22Rv1 (cell line): ENCODE results near the gene GPR89B.
"Not testable (repeated sequence)": the region's sequence is repeated elsewhere in the genome, so short reads cannot be mapped to it uniquely, and the experiment has no call there.

Source experiments
- H3K27ac ChIP-seq: fragments of 450-650 bp; 2 replicates; pipeline ENCODE4 v1.5.1; 2017
- ZFX ChIP-seq: fragments of 450-650 bp; IDR thresholded peaks from 2 replicates; pipeline ENCODE4 v1.6.1; 2017; ENCODE audit warnings: antibody characterized with exemption, borderline replicate concordance
- TF ChIP-seq, protein P1 (sequence below): fragments of 450-650 bp; IDR thresholded peaks from 2 replicates; pipeline ENCODE4 v1.5.1; 2017; ENCODE audit warnings: mild to moderate bottlenecking

GPR89B gene

DNA sequence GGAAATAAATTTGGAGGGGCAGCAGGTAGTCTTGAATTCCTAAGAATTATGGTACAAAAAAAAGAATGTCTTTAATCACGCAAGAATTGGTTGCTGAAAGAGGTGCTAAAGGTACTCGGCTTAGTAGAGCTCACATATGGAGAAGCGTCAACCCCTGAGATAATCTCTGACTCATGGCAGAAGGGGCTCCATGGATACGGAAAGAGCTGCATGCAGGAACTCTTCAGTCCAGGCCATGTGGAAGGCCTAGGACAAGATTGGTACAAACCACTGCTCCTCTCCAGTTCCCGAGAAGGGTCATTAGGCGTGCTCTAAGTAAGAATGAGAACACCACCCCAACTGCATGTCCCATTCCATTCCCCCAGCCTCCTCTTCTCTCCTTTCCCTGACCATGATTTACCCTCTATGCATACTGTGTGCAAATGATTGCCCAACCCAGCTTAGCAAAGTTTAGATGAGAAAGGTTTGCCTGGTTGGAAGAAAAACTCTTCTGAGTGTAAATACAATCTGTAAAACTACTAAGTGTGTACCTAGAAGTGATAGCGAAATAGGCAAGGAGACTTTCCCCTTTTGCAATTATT lies 14.8 kb upstream of the GPR89B start:
- no peak overlapping the region for H3K27ac ChIP-seq
- TF ChIP-seq, protein P1, sequence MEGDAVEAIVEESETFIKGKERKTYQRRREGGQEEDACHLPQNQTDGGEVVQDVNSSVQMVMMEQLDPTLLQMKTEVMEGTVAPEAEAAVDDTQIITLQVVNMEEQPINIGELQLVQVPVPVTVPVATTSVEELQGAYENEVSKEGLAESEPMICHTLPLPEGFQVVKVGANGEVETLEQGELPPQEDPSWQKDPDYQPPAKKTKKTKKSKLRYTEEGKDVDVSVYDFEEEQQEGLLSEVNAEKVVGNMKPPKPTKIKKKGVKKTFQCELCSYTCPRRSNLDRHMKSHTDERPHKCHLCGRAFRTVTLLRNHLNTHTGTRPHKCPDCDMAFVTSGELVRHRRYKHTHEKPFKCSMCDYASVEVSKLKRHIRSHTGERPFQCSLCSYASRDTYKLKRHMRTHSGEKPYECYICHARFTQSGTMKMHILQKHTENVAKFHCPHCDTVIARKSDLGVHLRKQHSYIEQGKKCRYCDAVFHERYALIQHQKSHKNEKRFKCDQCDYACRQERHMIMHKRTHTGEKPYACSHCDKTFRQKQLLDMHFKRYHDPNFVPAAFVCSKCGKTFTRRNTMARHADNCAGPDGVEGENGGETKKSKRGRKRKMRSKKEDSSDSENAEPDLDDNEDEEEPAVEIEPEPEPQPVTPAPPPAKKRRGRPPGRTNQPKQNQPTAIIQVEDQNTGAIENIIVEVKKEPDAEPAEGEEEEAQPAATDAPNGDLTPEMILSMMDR: no peak
- no peak for TF ChIP-seq ZFX

DNA sequence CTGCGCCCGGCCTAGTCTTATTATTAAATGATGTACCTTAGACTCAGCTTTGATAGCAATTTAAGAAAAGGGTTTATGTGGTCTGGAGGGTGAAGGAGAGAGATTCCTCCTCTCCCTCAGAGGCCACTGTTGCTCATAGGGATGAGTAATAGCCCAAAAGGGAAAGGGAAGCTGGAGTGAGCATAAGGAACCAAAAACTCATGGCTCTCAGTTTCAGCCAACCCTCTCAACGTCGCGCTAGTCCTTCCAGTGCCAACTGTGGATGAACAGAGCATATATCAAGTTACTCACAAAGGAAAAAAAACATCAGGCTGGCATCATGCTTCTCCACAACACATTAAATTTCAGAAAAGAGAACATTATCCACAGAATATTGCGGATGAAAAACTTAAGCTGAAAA lies 8.3 kb upstream of the GPR89B start:
- H3K27ac ChIP-seq: no peak overlapping the region
- TF ChIP-seq, protein P1: no peak
- TF ChIP-seq ZFX: no peak

DNA sequence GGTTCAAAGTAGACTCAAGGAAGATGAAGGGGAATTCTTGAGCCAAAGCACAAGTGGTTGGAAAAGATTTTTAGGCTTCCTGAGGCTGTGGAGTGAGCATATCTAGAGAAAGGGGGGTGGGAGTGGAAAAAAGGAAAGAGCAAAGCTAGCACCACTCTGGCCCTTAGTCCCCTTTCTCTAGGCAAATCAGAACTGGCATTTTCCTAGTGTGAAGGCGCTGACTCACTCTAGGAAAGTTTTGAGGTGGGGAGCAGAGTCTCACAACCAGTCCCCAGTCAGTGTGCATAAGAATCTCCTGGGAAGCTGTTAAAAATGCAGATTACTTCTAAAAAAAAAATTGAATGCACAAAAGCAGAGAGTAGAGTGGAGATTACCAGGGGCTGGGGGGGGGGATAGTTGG lies 3.4 kb upstream of the GPR89B start:
- no peak for TF ChIP-seq ZFX
- TF ChIP-seq, protein P1: no peak
- no peak overlapping the region for H3K27ac ChIP-seq

DNA sequence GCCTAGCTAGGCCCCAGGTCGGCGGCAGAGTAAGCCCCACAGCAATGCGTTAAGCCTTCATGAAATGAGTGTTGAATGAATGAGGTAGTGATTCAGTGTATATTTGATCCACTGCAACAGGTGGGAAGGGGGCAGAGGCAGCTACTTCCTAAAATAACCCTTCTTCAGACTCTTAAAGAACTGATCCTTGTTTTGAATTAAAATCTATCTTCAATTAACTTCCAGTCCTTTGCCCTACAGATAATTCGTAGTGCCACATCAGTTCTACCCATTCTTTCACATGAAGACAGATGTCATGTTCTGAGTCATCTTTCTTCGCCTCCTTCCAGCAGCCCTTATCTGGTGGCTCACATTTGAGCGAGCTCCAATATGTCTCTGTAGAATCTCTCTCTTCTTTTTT lies 1.0 kb upstream of the GPR89B start:
- H3K27ac ChIP-seq: not testable (repeated sequence)

DNA sequence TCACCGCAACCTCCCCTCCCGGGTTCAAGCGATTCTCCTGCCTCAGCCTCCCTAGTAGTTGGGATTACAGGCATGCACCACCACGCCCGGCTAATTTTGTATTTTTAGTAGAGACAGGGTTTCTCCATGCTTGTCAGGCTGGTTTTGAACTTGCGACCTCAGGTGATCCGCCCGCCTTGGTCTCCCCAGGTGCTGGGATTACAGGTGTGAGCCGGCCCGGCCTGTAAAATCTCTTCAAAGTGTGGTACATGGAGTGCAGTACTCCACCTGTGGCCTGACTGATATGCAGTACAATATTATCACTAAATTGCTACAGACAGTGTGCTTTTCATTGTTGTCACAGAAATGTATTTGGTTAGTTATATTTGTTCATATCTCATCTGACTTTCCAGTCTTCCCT lies 531 bp upstream of the GPR89B start:
- not testable (repeated sequence) for H3K27ac ChIP-seq

DNA sequence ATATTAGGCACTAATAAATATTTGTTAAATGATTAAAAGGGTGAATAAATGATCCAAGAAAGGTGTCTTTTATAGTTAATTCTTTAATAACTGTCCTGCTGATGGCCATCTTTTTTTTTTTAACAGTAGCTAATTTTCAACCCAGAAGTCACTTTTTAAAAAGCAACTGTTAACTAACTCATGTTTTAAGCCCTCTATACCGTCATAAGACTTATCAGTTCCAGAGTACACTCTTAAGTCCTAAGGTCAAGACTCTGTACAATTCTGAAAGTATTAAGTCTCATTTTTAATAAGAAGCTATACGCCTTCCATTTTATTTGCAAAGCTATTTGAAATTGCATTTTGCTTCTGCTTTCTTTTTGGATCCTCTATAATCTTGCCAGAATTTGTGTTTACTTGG lies 2.9 kb downstream of the GPR89B start:
- H3K27ac ChIP-seq: not testable (repeated sequence)

DNA sequence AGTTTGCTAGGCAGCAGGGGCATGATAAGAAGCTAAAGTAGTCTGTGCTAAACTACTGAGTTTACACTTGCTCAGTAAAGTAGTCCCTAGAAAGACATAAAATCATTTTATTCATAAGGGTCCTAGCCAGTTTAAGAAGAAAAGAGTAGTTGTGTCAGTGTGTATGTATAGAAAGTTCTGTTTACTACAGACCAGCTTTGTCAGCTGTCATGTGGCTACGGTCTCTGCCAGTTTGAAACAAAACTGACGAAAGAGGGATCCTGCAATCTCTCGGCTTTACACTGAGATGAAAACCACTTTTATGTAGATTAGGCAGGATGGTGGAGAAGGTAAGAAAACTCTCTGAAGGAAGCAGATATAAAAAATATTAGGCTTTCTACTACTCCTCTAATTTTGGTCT lies 7.1 kb downstream of the GPR89B start:
- H3K27ac ChIP-seq: not testable (repeated sequence)

DNA sequence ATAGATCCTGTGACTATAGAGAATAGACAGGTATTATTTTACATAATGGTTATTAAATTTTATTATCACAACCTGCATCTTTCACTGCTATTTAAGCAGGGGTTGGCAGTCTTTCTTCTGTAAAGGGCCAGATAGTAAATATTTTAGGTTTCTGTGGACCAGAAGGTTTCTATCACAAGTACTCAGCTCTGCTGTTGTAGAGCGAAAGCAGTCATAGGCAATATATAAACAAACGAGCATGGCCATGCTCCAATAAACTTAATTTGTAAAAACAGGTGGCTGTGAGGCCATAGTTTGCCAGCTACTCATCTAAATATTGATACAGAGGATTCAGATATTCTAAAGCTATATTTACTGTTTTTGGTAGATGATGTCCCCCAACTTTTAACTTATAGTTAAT lies 12.2 kb downstream of the GPR89B start:
- H3K27ac ChIP-seq: not testable (repeated sequence)

DNA sequence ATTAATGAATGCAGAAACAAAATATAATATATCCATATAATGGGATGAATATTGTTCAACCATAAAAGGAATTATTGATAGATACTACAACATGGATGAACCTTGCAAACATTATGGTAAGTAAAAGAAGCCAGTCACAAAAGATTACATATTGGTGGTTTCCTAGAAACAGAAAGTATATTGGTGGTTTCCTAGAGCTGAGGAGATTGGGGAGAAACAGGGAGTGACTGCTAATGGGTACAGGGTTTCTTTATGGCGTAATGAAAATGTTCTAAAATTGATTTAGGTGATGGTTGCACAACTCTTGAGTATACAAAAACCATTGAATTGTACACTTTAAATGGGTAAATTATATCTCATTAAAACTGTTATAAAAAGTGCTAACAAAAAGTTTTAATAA lies 14.3 kb downstream of the GPR89B start:
- not testable (repeated sequence) for H3K27ac ChIP-seq

DNA sequence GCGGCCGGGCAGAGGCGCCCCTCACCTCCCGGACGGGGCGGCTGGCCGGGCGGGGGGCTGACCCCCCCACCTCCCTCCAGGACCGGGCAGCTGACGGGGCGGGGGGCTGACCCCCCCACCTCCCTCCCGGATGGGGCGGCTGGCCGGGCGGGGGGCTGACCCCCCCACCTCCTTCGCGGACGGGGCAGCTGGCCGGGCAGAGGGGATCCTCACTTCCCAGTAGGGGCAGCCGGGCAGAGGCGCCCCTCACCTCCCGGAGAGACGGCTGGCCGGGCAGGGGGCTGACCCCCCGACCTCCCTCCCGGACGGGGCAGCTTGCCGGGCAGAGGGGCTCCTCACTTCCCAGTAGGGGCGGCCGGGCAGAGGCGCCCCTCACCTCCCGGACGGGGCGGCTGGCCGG lies 21.3 kb downstream of the GPR89B start:
- not testable (repeated sequence) for H3K27ac ChIP-seq

DNA sequence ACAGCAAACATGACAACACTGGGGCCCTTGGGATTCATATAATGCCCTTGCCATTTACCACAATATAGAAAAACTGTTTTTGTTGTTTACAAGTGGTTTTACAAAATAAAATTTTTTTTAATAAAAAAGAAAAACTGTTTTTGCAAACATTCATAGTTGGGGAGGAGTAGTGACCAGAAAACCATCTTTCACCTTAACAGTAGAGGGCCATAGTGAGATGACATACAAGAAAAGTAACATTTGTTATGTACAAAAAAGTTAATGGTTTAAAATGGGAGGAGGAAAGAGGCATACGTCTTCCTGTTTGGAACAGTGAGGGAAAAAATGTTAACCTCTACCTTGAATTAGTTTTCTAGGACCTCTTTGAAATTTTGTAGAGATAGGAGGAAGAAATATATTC lies 30.7 kb downstream of the GPR89B start:
- H3K27ac ChIP-seq: not testable (repeated sequence)

DNA sequence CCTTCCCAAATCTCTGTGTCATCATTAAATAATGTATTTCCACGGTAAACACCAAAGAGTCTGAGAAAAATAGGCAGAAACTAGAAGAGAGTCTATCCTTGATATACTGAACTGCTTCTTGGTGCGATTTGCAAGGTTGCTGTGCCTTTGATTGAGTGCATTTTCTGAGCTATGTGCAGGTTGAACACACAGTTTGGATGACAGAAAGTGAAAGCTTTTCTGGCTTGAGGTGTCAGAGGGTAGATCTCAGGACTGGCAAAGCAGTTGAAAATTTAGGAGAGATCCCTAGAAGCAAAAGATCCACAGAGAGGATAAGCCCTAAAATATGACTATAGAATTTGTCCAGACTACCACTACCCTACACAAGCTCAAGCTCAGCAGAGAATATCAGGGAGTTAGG lies 31.5 kb downstream of the GPR89B start:
- H3K27ac ChIP-seq: not testable (repeated sequence)

DNA sequence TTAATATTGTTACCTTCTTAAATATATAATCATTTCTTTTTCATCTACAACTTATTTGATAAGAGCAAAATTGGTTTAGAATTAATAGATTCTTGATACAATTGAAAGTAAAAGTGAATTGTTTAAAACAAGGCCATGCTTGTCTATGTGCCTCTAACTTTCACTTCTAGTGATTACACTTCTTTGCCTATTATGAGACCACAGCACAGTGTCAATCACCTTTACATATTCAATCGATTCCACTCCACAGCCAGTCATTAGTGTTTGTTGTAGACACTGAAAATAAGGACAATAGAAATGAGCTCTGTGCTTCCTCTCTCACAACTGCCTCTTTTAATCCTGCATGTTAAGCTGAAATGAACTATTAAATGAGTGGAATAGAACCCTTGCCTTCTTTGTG lies 36.4 kb downstream of the GPR89B start:
- not testable (repeated sequence) for H3K27ac ChIP-seq

DNA sequence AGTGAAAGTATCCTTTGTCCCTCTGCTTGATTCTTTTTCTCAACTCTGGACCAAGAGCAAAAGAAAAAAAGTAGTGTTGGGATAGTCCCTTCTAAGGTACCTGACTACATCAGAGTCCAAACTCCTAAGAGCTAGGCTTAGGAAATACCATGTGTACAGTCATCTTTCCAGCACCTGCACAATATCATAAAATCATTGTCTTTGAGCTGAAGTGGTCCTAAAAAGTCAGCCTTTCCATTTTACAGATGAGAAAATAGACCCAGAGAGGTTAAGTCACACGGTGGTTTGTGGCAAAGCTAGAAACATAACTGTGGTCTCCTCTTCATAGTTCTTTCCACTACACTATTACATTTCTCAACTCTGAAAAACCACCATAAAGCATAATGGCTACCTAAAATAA lies 38.4 kb downstream of the GPR89B start:
- H3K27ac ChIP-seq: not testable (repeated sequence)

DNA sequence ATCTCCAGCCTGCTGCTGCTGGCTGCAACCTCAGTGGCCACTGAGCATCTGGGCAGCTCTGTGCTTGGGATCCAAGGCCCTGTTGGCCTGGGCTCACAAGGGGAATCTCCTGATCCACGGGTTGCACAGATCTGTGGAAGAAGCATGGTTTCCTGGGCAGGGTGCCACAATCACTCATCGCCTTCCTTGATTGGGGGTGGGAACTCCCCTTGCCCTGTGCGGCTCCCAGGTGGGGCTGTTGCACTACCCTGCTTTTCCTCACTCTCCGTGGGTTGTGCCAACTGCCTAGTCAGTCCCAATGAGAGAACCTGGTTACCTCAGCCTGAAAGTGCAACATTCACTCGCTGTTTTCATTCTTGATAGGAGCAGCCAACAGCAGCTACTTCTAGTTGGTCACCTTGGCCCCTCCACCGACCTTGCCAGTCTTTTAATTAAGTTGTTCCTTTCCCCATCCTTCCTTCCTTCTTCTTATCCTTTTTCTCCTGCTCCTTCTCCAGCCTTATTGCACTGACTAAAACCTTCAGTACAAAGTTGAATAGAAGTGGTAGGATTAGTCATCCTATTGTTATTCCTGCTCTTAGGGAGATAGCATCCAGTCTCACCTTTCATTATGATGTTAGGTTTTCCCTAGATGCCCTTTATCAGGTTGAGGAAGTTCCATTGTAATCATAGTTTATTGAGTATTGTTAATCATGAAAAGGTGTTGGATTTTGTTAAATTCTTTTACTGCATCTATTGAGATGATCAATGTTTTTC lies 50.9 kb downstream of the GPR89B start:
- not testable (repeated sequence) for H3K27ac ChIP-seq

DNA sequence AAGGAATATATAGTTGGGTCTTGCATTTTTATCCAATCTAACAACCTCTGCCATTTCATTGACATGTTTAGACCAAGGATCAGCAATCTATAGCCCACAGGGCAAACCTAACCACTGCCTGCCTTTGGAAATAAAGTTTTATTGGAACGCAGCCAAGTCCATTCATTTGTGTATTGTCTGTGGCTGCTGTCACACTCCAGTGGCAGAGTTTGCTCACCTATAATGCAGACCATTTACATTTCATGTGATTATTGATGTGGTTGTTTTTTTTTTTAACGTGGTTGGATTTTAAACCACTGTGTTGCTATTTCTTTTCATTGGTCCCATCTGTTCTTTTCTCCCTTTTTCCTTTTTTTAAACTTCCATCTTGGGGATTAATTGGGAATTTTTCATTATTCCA lies 57.2 kb downstream of the GPR89B start:
- H3K27ac ChIP-seq: not testable (repeated sequence)

DNA sequence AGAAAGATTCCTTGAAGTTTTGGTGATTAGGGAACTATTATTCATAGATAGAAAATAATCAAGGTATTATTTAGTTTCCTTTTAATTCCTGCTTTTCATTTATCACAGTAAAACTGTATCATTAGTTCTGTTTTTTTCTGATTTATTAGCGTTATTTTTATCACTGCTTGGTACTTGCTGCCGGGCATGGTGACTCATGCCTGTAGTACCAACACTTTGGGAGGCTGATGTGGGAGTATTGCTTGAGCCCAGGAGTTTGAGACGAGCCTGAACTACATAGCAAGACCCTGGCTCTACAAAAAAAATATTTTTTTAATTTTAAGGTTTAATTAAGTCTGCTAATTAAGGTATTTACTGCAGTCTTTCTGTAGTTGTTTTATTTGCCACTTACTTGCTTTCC lies 59.7 kb downstream of the GPR89B start:
- not testable (repeated sequence) for H3K27ac ChIP-seq

DNA sequence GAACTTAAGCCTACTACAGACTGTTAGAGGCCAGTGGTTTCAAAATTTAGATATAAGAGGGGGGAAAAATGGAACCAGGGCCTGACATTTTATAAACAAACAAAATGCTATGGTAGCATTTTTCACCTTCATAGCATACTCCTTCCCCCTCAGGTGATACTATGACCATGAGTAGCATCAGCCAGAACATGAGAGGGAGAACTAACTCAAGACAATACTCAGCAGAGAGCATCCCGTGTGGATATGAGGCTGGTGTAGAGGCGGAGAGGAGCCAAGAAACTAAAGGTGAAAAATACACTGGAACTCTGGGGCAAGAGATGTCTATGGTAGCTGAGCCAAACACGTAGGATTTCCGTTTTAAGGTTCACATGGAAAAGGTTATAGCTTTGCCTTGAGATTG lies 64.7 kb downstream of the GPR89B start:
- not testable (repeated sequence) for H3K27ac ChIP-seq

DNA sequence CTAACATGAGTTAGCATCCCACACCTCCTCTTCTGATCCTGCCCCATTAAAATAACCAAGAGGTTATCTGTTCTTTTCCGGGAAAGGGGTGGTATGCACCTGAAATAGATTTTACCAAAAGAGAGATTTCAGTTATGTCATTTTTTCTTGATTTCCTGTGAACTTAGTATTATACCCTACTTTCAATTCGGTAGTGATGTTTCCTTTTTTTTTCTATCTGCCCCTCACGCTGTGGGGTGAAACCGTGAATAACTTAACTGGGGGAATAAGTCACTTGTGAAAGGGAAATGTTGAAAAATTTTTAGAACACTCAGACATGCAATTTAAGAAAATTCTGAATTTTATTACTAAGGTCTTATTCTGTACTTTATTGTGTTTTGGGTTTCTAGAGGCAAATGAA lies 65.2 kb downstream of the GPR89B start:
- H3K27ac ChIP-seq: not testable (repeated sequence)
